Measurements from ENCODE around the gene CNTN6.

Gene CNTN6

GRCh38 chr3:1421577-1421976, 328.8 kb downstream of the CNTN6 start:
- Histone ChIP-seq H3K9me2 (replicated peaks; ENCODE audit: control insufficient read depth, low read length) (no peaks in the 10 kb centered on the region), H3K4me3 (ENCODE audit: low read length) (no peak overlapping the region), H3K27me3 (ENCODE audit: control insufficient read depth, low read length) (no peaks in the 10 kb centered on the region), H3K4me2 (ENCODE audit: low read length) (no peak overlapping the region), H3K9me3 (ENCODE audit: control insufficient read depth, insufficient read depth, low read length) (no peaks in the 10 kb centered on the region), H3K4me1 (ENCODE audit: control insufficient read depth, low read length) (peaks cover 8% of the 10 kb centered on the region), H4K20me1 (ENCODE audit: control insufficient read depth, insufficient read depth, low read depth, low read length) (no peaks in the 10 kb centered on the region), H3F3A (ENCODE audit: control insufficient read depth, insufficient read depth) (no peaks in the 10 kb centered on the region), H3K36me3 (ENCODE audit: control insufficient read depth, low read length) (no peaks in the 10 kb centered on the region), H3K79me2 (ENCODE audit: control insufficient read depth, low read length) (no peaks in the 10 kb centered on the region), H3K27ac (ENCODE audit: low read depth, low read length) (no peak overlapping the region)
- TF ChIP-seq CTCF (IDR thresholded peaks at IDR 0.05; ENCODE audit: low read depth, low read length, poor library complexity, severe bottlenecking) = no peak
- no peak for TF ChIP-seq EZH2phosphoT487 (IDR thresholded peaks at IDR 0.05; ENCODE audit: borderline replicate concordance, low read length)

- H3K4me3 ChIP-seq (ENCODE audit: low read length) = no peak overlapping the region
- no peaks in the 10 kb centered on the region for H3F3A ChIP-seq (ENCODE audit: control insufficient read depth, insufficient read depth)
- H3K79me2 ChIP-seq (ENCODE audit: control insufficient read depth, low read length) = no peaks in the 10 kb centered on the region
- H3K4me2 ChIP-seq (ENCODE audit: low read length) = no peak overlapping the region
- H3K27ac ChIP-seq (ENCODE audit: low read depth, low read length) = no peak overlapping the region
- H4K20me1 ChIP-seq (ENCODE audit: control insufficient read depth, insufficient read depth, low read depth, low read length) = no peaks in the 10 kb centered on the region
- TF ChIP-seq CTCF (IDR thresholded peaks at IDR 0.05; ENCODE audit: low read depth, low read length, poor library complexity, severe bottlenecking) (no peak), EZH2phosphoT487 (IDR thresholded peaks at IDR 0.05; ENCODE audit: borderline replicate concordance, low read length) (no peak)
- H3K4me1 ChIP-seq (ENCODE audit: control insufficient read depth, low read length) = peaks cover 8% of the 10 kb centered on the region
- no peaks in the 10 kb centered on the region for H3K9me2 ChIP-seq (replicated peaks; ENCODE audit: control insufficient read depth, low read length)
- no peaks in the 10 kb centered on the region for H3K9me3 ChIP-seq (ENCODE audit: control insufficient read depth, insufficient read depth, low read length)
- no peaks in the 10 kb centered on the region for H3K27me3 ChIP-seq (ENCODE audit: control insufficient read depth, low read length)
- no peaks in the 10 kb centered on the region for H3K36me3 ChIP-seq (ENCODE audit: control insufficient read depth, low read length)
Observed at GRCh38 chr3:1423566-1424089, 330.8 kb downstream of the CNTN6 start.

GRCh38 chr3:1439395-1439794, 346.6 kb downstream of the CNTN6 start:
- Histone ChIP-seq H3K27ac (ENCODE audit: low read depth, low read length) (no peak overlapping the region), H3K79me2 (ENCODE audit: control insufficient read depth, low read length) (no peaks in the 10 kb centered on the region), H3K4me3 (ENCODE audit: low read length) (no peak overlapping the region), H3K9me2 (replicated peaks; ENCODE audit: control insufficient read depth, low read length) (no peaks in the 10 kb centered on the region; the same call in 1 of the 2 replicates), H3K4me1 (ENCODE audit: control insufficient read depth, low read length) (no peaks in the 10 kb centered on the region), H3K27me3 (ENCODE audit: control insufficient read depth, low read length) (no peaks in the 10 kb centered on the region), H3K4me2 (ENCODE audit: low read length) (no peak overlapping the region), H4K20me1 (ENCODE audit: control insufficient read depth, insufficient read depth, low read depth, low read length) (no peaks in the 10 kb centered on the region), H3K36me3 (ENCODE audit: control insufficient read depth, low read length) (no peaks in the 10 kb centered on the region), H3K9me3 (ENCODE audit: control insufficient read depth, insufficient read depth, low read length) (no peaks in the 10 kb centered on the region), H3F3A (ENCODE audit: control insufficient read depth, insufficient read depth) (no peaks in the 10 kb centered on the region)
- no peak for TF ChIP-seq EZH2phosphoT487 (IDR thresholded peaks at IDR 0.05; ENCODE audit: borderline replicate concordance, low read length)
- peak; percentile 58 for TF ChIP-seq CTCF (IDR thresholded peaks at IDR 0.05; ENCODE audit: low read depth, low read length, poor library complexity, severe bottlenecking)
